Chondrocyte (in vitro differentiated cells): ENCODE data around the gene RBSN. TPM values are rescaled to one million over a fixed set of nuclear protein-coding genes. Genes with fewer than 3 reads are reported as not detected.

Experiments
- DNase-seq: peaks from one replicate; pipeline ENCODE4 v3.0.0; 2021; ENCODE audit warnings: mixed read lengths, low spot score
- H3K27ac Mint-ChIP-seq: one replicate; pipeline ENCODE4 v1.8.0; 2021; ENCODE audit warnings: mild to moderate bottlenecking, moderate library complexity, mixed read lengths; ENCODE audit not compliant: unreplicated experiment
- H3K27me3 Mint-ChIP-seq: 2 replicates; pipeline ENCODE4 v1.8.0; 2021; ENCODE audit warnings: low read depth, mixed read lengths
- H3K36me3 Mint-ChIP-seq: 2 replicates; pipeline ENCODE4 v1.8.0; 2021; ENCODE audit warnings: low read depth, mixed read lengths
- H3K4me1 Mint-ChIP-seq: 2 replicates; pipeline ENCODE4 v1.8.0; 2021; ENCODE audit warnings: low read depth, mild to moderate bottlenecking, mixed read lengths
- H3K4me3 Mint-ChIP-seq: one replicate; pipeline ENCODE4 v1.8.0; 2021; ENCODE audit warnings: mild to moderate bottlenecking, moderate library complexity, mixed read lengths; ENCODE audit not compliant: unreplicated experiment
- H3K9me3 Mint-ChIP-seq: 2 replicates; pipeline ENCODE4 v1.8.0; 2021; ENCODE audit warnings: low read depth, mixed read lengths
- total RNA-seq: library from RNA; stranded (reverse); gene quantifications from 3 replicates; pipeline ENCODE4 v1.2.1, GENCODE V29; 2021
- TF ChIP-seq, protein P1 (sequence below): fragments of 200-600 bp; sonication (generic); IDR thresholded peaks from 2 replicates; pipeline ENCODE4 v1.5.0; 2021; ENCODE audit warnings: antibody characterized with exemption, mild to moderate bottlenecking, moderate library complexity

Gene RBSN
- total RNA-seq, 1 donor from 2014 or later = 24.1 TPM

DNA sequence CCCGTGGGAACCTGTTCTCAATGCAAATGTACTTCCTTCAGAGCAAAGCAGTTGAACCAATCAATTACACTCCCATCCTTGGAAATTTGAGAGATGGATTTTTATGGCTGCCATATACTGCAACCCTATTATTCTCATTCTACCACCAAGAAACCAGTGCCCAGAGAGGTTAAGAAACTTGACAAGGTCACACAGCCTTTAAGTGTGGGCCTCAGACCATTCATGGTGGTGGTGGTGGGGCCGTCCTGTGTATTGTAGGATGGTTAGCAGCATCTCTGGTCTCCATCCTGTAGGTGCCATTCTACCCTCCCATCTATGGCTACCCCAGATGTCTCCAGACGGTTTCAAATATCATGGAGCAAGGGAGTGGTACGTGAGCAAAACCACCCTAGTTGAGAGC lies 23.4 kb upstream of the RBSN start:
- peaks cover 2% of the 10 kb centered on the region for H3K9me3 Mint-ChIP-seq
- H3K27ac Mint-ChIP-seq = no peak overlapping the region
- peaks cover 3% of the 10 kb centered on the region for H3K4me1 Mint-ChIP-seq
- DNase-seq = no peak
- H3K4me3 Mint-ChIP-seq = no peak overlapping the region
- TF ChIP-seq, protein P1, sequence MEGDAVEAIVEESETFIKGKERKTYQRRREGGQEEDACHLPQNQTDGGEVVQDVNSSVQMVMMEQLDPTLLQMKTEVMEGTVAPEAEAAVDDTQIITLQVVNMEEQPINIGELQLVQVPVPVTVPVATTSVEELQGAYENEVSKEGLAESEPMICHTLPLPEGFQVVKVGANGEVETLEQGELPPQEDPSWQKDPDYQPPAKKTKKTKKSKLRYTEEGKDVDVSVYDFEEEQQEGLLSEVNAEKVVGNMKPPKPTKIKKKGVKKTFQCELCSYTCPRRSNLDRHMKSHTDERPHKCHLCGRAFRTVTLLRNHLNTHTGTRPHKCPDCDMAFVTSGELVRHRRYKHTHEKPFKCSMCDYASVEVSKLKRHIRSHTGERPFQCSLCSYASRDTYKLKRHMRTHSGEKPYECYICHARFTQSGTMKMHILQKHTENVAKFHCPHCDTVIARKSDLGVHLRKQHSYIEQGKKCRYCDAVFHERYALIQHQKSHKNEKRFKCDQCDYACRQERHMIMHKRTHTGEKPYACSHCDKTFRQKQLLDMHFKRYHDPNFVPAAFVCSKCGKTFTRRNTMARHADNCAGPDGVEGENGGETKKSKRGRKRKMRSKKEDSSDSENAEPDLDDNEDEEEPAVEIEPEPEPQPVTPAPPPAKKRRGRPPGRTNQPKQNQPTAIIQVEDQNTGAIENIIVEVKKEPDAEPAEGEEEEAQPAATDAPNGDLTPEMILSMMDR = no peak
- peaks cover 8% of the 10 kb centered on the region for H3K27me3 Mint-ChIP-seq
- H3K36me3 Mint-ChIP-seq = no peaks in the 10 kb centered on the region

DNA sequence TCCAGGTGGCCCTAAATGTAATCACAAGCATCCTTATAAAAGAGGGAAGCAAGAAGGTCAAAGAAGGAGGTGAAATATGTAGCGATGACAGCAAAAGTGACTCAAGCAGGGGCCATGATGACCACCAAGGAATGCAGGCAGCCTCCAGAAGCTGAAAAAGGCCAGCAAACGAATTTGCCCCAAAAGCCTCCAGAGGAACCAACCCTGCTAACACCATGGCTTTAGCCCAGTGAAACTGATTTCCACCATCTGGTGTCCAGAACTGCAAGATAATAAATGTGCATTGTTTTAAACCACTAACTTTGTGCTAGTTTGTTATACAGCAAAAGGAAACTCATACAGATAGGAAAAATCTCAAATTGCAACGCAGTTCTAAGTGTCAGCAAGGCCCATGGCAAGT lies 23.0 kb upstream of the RBSN start:
- no peak overlapping the region for H3K4me3 Mint-ChIP-seq
- peaks cover 2% of the 10 kb centered on the region for H3K9me3 Mint-ChIP-seq
- TF ChIP-seq, protein P1 = no peak
- H3K27me3 Mint-ChIP-seq = peaks cover 5% of the 10 kb centered on the region
- peaks cover 3% of the 10 kb centered on the region for H3K4me1 Mint-ChIP-seq
- no peaks in the 10 kb centered on the region for H3K36me3 Mint-ChIP-seq
- no peak overlapping the region for H3K27ac Mint-ChIP-seq
- DNase-seq = no peak

- Mint-ChIP-seq H3K4me3 (no peak overlapping the region), H3K27me3 (peaks cover 4% of the 10 kb centered on the region), H3K4me1 (peaks cover 3% of the 10 kb centered on the region), H3K36me3 (no peaks in the 10 kb centered on the region), H3K9me3 (peaks cover 8% of the 10 kb centered on the region), H3K27ac (no peak overlapping the region)
- DNase-seq = no peak
- TF ChIP-seq, protein P1 = no peak
Measured at GRCh38 chr3:15120986-15121385, 22.0 kb upstream of the RBSN start.

DNA sequence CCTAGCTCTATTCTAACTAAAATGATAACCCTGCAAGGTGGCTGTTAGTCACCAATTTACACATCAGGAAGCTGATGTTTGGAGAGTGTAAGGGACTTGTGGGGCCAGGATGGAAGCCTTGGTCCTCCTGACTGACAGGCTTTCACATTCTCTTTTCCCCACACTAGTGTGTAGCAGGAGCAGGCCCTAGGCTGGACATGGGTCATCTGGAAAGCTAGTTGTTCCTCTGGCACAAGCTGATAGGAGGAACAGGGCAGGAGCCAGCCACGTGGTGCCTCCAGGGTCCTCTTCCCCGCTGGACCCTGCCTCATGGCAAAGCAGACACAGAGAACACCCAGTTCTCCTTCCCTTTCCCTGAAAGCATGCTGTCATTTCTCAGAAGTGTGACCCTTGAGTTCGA lies 18.1 kb upstream of the RBSN start:
- DNase-seq = no peak
- no peak overlapping the region for H3K4me3 Mint-ChIP-seq
- peaks cover 10% of the 10 kb centered on the region for H3K27me3 Mint-ChIP-seq

GRCh38 chr3:15116032-15116669 lies 17.2 kb upstream of the RBSN start:
- H3K4me1 Mint-ChIP-seq = peaks cover 3% of the 10 kb centered on the region
- no peaks in the 10 kb centered on the region for H3K36me3 Mint-ChIP-seq
- H3K4me3 Mint-ChIP-seq = no peak overlapping the region
- H3K9me3 Mint-ChIP-seq = peaks cover 6% of the 10 kb centered on the region
- H3K27ac Mint-ChIP-seq = no peak overlapping the region
- no peak for DNase-seq
- TF ChIP-seq, protein P1 = no peak
- peaks cover 11% of the 10 kb centered on the region for H3K27me3 Mint-ChIP-seq

More for the DNA sequence above, 18.1 kb upstream of the RBSN start:
- no peak overlapping the region for H3K27ac Mint-ChIP-seq
- TF ChIP-seq, protein P1 = no peak
- peaks cover 3% of the 10 kb centered on the region for H3K4me1 Mint-ChIP-seq
- H3K9me3 Mint-ChIP-seq = peaks cover 6% of the 10 kb centered on the region
- H3K36me3 Mint-ChIP-seq = no peaks in the 10 kb centered on the region
